CD4-positive, alpha-beta T cell treated with Interleukin-10 for 1 hour (primary cell): Measurements from ENCODE around the gene GNE.
A peak's percentile ranks its signal among the peaks of the same experiment; 100 is the strongest.
"Not testable (repeated sequence)": the region's sequence is repeated elsewhere in the genome, so short reads cannot be mapped to it uniquely, and the experiment has no call there.

ENCODE experiments used
- DNase-seq: peaks from one replicate; pipeline ENCODE4 v3.0.0-alpha.2; 2020

Gene GNE

DNA sequence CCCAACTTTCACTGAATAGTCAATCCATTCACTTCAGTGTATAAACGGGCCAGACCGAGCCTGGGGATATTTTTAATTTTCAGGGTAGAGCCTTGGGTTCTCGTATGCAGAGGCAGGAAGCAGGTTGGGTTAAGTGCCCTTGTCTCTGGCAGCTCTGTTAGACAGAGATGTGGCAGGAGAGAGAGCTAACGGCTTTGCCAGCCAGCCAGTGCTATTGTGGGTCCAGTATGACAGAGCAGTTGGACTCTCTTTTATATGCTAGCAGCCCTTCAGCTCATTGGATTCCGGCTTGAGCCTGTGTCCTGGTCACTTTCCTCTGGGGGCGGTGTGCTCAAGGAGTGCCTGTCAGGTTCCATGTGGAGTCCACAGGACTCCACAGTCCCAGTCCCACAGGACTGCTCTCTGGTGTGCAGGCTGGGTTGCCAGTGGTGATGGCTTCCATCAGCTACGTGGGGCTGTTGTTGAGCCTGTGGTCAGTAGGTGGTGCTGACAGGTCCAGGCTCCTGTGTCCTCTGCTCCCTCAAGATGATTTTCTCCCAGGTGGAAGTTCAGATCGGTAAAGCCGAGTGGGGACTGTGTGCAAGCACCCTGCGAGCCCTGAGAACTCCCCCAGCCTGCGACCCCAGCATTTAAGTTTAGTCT, 53.2 kb downstream of the GNE start:
- no peak for DNase-seq

- no peak for DNase-seq
These were observed 63.8 kb downstream of the GNE start for GRCh38 chr9:36194326-36195000.

DNA sequence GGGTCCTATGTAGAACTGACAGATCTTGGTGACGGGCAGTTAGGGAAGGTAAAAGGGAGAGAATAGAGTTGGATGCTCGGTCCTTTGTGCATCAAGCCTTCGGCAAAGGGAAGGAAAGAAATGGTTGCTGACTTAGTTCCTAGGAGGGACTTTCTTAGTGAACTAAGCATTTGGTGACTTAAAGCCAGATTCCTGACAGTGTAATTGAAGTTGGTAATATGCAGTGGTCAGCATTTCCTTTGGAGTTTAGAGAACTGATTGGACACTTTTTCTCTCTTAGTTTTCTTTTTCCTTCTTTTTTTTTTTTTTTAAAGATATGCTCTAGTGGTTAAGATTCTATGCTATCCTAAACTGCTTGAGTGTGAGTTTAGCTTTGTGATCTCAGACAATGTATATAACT, 65.2 kb downstream of the GNE start:
- DNase-seq = no peak

- no peak for DNase-seq
These were observed 66.1 kb downstream of the GNE start for GRCh38 chr9:36192196-36192595.

GRCh38 chr9:36191686-36192085, 66.6 kb downstream of the GNE start:
- no peak for DNase-seq

DNA sequence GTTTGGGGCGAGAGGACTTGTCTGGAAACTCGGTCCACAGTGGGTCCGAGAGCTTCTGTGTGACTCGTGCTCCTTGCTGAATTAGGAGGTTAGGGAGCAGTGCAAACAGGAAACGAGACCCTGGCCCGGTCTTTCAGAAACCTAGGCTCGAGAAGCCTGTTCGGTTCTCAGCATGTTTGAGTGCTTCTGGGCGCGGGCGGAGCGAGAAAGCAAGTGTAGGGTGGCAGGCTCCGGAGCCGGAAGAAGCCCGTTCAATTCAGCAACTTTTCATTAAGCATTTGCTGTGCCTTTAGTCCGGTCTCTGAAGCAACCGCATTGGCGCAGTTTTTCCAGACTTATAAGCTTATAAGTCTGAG, 67.0 kb downstream of the GNE start:
- peak; percentile 39 for DNase-seq

DNA sequence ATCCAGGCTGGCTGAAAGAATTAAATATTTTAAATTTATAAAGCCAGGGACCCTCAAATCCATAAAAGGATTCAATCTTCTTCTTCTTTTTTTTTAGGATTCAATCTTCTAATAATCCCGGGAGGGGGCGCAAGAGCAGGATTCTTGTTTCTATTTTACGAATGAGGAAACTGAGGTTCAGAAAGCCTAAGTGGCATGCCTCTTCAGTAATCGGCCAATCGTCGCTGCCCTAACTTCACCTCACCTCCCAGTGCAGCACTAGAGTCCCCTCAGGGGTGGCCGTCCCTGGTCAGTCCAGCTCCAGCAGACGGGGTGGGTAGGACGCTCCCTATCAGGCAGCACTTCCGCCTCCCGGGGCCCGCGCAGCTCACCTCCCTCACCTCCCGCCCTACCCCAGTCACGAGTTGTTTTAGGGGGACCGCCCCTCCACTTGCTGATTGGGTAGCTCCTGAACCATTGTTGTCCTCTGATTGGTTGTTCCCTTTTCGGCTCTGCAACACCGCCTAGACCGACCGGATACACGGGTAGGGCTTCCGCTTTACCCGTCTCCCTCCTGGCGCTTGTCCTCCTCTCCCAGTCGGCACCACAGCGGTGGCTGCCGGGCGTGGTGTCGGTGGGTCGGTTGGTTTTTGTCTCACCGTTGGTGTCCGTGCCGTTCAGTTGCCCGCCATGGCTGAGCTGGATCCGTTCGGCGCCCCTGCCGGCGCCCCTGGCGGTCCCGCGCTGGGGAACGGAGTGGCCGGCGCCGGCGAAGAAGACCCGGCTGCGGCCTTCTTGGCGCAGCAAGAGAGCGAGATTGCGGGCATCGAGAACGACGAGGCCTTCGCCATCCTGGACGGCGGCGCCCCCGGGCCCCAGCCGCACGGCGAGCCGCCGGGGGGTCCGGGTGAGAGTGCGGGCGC, 67.6 kb downstream of the GNE start, which contains the start of gene CLTA:
CLTA (plus strand) TSS at position 534 of the 902 bp plus-strand sequence; CDS start at position 670, 136 bp downstream.
- DNase-seq = peak; percentile 97

- no peak for DNase-seq
These were observed 68.3 kb downstream of the GNE start for GRCh38 chr9:36189976-36190375.

DNA sequence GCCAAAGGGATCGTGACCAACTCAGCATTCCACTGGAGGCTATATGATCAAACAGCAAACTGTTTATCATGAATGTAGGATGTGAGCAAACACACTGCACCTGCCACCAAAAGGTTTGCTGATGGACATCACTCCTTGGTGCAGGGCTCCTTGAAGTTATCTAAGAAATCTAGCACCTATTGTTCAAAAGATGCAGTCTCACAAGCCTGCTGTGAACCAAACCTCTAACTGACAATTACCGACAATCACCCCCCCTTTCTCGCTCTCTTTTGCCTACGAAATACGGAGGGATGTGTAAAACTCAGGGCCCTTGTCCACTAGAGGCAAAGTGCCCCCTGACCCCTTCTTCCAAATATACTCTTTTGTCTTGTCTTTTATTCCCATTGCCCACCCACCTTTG, 70.0 kb downstream of the GNE start:
- DNase-seq = no peak

DNA sequence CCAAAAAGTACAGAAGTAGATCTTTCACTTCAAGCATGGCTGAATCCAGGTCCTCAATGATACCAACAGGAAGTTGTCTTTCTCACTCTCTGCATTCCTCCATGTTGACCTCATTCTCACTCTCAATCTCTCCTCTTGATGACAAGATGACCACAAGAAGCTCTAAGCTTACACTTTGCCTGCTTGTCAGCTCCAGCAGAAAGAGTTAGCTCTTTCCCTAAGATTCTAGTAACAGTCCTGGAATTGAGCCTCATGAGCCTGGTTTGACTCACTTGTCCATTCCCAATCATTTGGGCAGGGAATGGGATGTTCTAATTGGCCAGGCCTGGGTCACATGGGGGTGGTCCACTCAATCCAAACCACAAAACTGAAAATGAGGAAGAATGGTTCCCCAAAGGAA, 70.8 kb downstream of the GNE start:
- no peak for DNase-seq

DNA sequence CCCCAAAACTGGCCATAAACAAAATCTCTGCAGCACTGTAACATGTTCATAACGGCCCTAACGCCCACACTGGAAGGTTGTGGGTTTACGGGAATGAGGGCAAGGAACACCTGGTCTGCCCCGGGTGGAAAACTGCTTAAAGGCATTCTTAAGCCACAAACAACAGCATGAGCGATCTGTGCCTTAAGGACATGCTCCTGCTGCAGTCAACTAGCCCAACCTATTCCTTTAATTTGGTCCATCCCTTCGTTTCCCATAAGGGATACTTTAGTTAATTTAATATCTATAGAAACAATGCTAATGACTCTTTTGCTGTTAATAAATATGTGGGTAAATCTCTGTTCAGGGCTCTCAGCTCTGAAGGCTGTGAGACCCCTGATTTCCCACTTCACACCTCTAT, 78.0 kb downstream of the GNE start:
- not testable (repeated sequence) for DNase-seq

DNA sequence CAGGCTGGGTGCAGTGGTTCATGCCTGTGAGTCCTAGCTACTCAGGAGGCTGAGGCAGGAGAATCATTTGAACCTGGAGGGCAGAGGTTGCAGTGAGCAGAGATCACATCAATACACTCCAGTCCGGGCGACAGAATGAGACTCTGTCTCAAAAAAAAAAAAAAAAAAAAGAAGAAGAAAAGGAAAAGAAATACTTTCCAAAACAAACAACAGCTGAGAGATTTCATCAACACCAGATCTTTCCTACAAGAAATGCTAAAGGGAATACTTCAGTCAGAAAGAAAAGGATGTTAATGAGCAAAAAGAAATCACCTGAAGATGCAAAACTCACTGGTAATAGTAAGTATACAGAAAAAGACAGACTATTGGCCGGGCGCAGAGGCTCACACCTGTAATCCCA, 80.7 kb downstream of the GNE start:
- no peak for DNase-seq

DNA sequence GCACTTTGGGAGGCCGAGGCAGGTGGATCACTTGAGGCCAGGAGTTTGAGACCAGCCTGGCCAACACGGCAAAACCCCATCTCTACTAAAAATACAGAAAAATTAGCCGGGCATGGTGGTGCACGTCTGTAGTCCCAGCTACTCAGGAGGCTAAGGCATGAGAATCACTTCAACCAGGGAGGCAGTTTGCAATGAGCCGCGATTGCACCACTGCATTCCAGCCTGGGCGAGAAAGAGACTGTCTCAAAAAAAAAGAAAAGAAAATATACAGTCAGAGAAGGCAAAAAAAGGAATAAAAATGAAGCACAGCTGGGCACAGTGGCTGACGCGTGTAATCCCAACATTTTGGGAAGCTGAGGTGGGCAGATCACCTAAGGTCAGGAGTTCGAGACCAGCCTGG, 81.8 kb downstream of the GNE start:
- DNase-seq = not testable (repeated sequence)

GRCh38 chr9:36175209-36175608, 83.0 kb downstream of the GNE start:
- not testable (repeated sequence) for DNase-seq

DNA sequence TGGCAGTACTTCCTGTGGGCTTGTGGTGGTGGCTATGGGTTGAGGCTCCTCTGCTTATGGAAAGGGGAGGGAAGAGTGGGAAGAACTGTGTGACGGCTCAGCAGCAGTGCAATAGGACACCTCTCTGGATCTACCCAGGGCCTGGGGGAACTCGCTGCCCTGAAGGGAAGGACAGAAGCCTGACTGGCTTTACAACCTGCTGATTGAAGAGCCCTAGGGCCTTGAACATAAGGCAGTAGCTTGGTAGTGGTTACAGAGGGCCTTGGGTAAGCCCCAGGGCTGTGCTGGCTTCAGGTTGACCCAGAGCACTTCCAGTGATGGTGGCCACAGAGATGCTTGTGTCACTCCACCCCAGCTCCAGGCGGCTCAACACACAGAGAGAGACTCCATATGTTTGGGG, 83.5 kb downstream of the GNE start:
- DNase-seq = no peak

GRCh38 chr9:36174271-36174670, 84.0 kb downstream of the GNE start:
- DNase-seq = no peak

GRCh38 chr9:36173861-36174260, 84.4 kb downstream of the GNE start:
- no peak for DNase-seq

GRCh38 chr9:36170531-36170930, 87.7 kb downstream of the GNE start:
- DNase-seq = no peak

DNA sequence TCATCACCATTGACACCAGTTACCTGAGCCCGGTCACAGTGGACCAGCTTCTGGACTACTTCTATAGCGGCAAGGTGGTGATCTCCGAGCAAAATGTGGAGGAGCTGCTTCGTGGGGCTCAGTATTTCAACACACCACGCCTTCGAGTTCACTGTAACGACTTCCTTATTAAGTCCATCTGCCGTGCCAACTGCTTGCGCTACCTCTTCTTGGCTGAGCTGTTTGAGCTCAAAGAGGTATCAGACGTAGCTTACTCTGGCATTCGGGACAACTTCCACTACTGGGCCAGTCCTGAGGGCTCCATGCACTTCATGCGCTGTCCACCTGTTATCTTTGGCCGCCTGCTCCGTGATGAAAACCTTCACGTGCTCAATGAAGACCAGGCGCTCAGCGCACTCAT, 88.5 kb downstream of the GNE start:
- no peak for DNase-seq

GRCh38 chr9:36169166-36169565, 89.1 kb downstream of the GNE start, which contains the start of gene CCIN:
Gene CCIN (plus strand): TSS chr9:36169388. CDS start chr9:36169503, 115 bp downstream.
- DNase-seq = no peak

DNA sequence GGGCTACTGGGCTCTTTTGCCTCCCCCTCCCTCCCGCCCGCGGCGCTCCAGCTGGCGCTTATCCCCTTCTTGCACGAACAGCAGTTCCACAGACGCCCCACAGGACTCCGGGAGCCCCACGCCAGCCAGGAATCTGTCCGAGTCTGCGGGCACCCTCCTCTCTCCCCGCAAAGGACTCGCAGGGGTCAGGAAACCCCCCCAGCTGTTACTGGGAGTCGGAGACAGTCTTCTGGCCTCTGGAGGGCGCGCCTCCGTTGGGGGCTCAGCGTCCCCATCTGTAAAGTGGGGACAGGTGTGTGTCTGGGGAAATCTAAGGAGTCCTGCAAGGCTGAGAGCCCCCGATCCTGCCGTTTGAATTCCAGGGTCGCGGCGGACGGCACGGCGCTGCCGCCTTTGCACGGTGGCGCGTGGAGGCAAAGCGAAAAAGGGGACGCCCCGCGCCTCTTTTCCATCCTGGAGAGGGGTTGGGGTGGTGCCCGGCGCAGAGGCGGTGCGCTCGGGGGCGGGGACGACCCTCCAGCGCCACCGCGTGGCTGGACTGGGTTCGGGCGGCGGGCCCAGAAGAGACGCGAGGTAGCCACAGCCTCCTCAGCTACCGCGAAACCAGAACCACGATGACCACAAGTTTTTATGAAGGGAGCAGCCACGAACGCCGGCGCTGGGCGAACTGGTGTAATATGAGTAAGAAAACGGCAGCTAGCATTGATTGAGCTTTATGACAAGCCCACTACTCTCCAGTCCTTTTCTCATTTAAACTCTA, 91.9 kb downstream of the GNE start:
- peak; percentile 88 for DNase-seq

DNA sequence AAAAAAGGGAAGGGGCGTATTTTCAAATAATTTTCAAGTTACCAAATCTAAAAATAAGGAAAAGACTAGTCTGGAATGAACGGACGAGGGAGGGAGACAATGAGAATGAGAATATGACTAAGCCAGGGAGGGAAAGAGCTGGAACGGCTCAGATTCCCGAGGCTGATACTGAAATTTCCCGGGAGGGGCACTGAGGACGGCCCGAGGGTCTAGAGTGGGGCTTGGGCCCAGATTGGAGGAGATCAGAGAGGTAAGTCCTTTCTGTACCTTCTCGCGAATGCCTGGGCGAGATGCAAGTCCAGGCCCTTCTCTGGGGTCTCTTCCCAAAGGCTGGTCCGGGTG, 92.5 kb downstream of the GNE start:
- DNase-seq = no peak

DNA sequence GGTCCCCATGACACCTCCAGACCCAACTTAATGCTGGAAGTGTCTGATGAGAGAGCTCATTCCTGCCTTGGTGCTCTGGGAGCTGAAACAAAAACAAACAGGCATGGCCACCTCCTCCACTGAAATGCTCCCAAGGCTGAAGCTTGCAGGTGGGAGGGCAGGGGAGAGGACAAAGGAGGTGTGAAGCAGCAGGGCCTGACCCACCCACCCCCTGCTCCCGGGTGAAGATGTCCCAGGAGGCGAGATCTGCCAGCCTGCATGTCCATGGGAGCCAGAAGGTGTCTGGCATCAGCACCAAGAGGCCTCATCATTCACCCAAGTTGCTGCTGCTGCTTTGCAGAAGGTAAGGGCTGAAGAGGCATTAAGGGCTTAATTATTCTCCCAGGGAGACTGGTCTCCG, 93.3 kb downstream of the GNE start:
- DNase-seq = no peak
